Measurements from ENCODE around the gene APEH. TPM values are rescaled to one million over a fixed set of nuclear protein-coding genes. Genes with fewer than 3 reads are reported as not detected.
A peak's percentile ranks its signal among the peaks of the same experiment; 100 is the strongest.

Gene APEH
- total and polyA plus RNA-seq, 2 of the 13 experiments (the other 11 are each of a cell fraction or from before 2014, with no cell fraction given): 116 to 130 TPM

DNA sequence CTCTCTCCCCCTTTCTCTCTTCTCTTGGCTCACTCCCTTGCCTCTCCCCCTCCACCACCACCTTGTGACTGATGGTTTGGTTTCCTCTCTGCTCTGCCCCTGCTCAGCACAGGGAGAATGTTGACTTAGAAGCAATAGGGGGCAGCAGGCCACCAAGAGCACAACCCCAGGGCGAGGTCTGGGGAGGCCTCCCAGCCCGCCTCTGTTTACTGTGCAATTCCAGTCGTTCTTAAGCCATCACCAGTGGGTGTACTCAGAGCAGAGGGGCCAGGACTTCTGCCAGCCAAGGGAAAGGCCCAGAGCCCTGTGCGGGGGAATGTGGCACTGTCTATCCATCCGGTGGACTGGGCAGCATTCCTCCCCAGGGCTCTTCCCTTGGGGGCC is 5.7 kb upstream of the APEH start (continued):
- TF ChIP-seq YEATS2 (CRISPR knock-in tag; IDR thresholded peaks at IDR 0.05; ENCODE audit: borderline replicate concordance) (peak; percentile 69; the same call in 1 of the 2 replicates), ATAD3A (CRISPR knock-in tag; IDR thresholded peaks at IDR 0.05) (no peak), REPIN1 (CRISPR knock-in tag; IDR thresholded peaks at IDR 0.05; ENCODE audit: borderline replicate concordance, low read depth) (peak; percentile 60; the same call in 1 of the 2 replicates), SP2 (CRISPR knock-in tag; IDR thresholded peaks at IDR 0.05) (no peak), ZNF746 (CRISPR knock-in tag; IDR thresholded peaks at IDR 0.05) (peak; percentile 82; the same call in 1 of the 2 replicates), ZNF383 (CRISPR knock-in tag; IDR thresholded peaks at IDR 0.05; ENCODE audit: borderline replicate concordance) (no peak), MAFK (conservative IDR thresholded peaks at IDR 0.05 in 1 of 2, IDR thresholded peaks at IDR 0.05 in 1 of 2; ENCODE audit: low read length in 2 of 2) (no peak), ELF4 (CRISPR knock-in tag; IDR thresholded peaks at IDR 0.05; ENCODE audit: borderline replicate concordance) (no peak), DPF2 (CRISPR knock-in tag; IDR thresholded peaks at IDR 0.05; ENCODE audit: borderline replicate concordance, low read depth) (0 out of 2 replicates have a peak, but pooled peaks have one; percentile 40), THAP11 (CRISPR knock-in tag; IDR thresholded peaks at IDR 0.05) (peak; percentile 53; the same call in 1 of the 2 replicates), BRCA1 (CRISPR knock-in tag; IDR thresholded peaks at IDR 0.05) (no peak), TSC22D2 (CRISPR knock-in tag; IDR thresholded peaks at IDR 0.05; ENCODE audit: borderline replicate concordance) (0 out of 2 replicates have a peak, but pooled peaks have one; percentile 67), ZNF782 (CRISPR knock-in tag; IDR thresholded peaks at IDR 0.05; ENCODE audit: borderline replicate concordance) (no peak), ZNF430 (CRISPR knock-in tag; IDR thresholded peaks at IDR 0.05) (peak; percentile 70; the same call in 1 of the 2 replicates), JDP2 (CRISPR knock-in tag; IDR thresholded peaks at IDR 0.05; ENCODE audit: borderline replicate concordance) (no peak), ZNF652 (CRISPR knock-in tag; IDR thresholded peaks at IDR 0.05; ENCODE audit: borderline replicate concordance, low read depth) (peak; percentile 50; the same call in 1 of the 2 replicates), TBX2 (CRISPR knock-in tag; IDR thresholded peaks at IDR 0.05; ENCODE audit: borderline replicate concordance) (peak; percentile 76), CC2D1A (CRISPR knock-in tag; IDR thresholded peaks at IDR 0.05) (no peak), BRD4 (CRISPR knock-in tag; IDR thresholded peaks at IDR 0.05) (no peak), CBX2 (IDR thresholded peaks at IDR 0.05; ENCODE audit: low read depth, low read length) (no peak), CBX2 (CRISPR knock-in tag; IDR thresholded peaks at IDR 0.05; ENCODE audit: low read depth) (no peak), SCMH1 (CRISPR knock-in tag; IDR thresholded peaks at IDR 0.05; ENCODE audit: borderline replicate concordance) (no peak), POLR2G (IDR thresholded peaks at IDR 0.05; ENCODE audit: low read depth, low read length) (no peak)
- TF ChIP-seq, protein P1, sequence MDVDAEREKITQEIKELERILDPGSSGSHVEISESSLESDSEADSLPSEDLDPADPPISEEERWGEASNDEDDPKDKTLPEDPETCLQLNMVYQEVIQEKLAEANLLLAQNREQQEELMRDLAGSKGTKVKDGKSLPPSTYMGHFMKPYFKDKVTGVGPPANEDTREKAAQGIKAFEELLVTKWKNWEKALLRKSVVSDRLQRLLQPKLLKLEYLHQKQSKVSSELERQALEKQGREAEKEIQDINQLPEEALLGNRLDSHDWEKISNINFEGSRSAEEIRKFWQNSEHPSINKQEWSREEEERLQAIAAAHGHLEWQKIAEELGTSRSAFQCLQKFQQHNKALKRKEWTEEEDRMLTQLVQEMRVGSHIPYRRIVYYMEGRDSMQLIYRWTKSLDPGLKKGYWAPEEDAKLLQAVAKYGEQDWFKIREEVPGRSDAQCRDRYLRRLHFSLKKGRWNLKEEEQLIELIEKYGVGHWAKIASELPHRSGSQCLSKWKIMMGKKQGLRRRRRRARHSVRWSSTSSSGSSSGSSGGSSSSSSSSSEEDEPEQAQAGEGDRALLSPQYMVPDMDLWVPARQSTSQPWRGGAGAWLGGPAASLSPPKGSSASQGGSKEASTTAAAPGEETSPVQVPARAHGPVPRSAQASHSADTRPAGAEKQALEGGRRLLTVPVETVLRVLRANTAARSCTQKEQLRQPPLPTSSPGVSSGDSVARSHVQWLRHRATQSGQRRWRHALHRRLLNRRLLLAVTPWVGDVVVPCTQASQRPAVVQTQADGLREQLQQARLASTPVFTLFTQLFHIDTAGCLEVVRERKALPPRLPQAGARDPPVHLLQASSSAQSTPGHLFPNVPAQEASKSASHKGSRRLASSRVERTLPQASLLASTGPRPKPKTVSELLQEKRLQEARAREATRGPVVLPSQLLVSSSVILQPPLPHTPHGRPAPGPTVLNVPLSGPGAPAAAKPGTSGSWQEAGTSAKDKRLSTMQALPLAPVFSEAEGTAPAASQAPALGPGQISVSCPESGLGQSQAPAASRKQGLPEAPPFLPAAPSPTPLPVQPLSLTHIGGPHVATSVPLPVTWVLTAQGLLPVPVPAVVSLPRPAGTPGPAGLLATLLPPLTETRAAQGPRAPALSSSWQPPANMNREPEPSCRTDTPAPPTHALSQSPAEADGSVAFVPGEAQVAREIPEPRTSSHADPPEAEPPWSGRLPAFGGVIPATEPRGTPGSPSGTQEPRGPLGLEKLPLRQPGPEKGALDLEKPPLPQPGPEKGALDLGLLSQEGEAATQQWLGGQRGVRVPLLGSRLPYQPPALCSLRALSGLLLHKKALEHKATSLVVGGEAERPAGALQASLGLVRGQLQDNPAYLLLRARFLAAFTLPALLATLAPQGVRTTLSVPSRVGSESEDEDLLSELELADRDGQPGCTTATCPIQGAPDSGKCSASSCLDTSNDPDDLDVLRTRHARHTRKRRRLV (CRISPR knock-in tag; IDR thresholded peaks at IDR 0.05): no peak
- TF ChIP-seq, protein P2, sequence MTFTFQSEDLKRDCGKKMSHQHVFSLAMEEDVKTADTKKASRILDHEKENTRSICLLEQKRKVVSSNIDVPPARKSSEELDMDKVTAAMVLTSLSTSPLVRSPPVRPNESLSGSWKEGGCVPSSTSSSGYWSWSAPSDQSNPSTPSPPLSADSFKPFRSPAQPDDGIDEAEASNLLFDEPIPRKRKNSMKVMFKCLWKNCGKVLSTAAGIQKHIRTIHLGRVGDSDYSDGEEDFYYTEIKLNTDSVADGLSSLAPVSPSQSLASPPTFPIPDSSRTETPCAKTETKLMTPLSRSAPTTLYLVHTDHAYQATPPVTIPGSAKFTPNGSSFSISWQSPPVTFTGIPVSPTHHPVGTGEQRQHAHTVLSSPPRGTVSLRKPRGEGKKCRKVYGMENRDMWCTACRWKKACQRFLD (CRISPR knock-in tag; IDR thresholded peaks at IDR 0.05; ENCODE audit: borderline replicate concordance): no peak
- TF ChIP-seq, protein P3, sequence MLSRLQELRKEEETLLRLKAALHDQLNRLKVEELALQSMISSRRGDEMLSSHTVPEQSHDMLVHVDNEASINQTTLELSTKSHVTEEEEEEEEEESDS (CRISPR knock-in tag; IDR thresholded peaks at IDR 0.05; ENCODE audit: borderline replicate concordance): no peak
